ENCODE results near the gene TRAPPC3L.

- no peak for TF ChIP-seq POLR2AphosphoS5 (IDR thresholded peaks at IDR 0.05; ENCODE audit: low read depth, low read length)
- no peak for TF ChIP-seq TAF1 (IDR thresholded peaks at IDR 0.05; ENCODE audit: low read depth, low read length)
- no peak for TF ChIP-seq POLR2A (IDR thresholded peaks at IDR 0.05; ENCODE audit: low read depth, low read length)
These were observed 11.4 kb upstream of the TRAPPC3L start for GRCh38 chr6:116556814-116557415.
